Neuronal stem cell (in vitro differentiated cells): ENCODE data around the gene GLIS1.

Source experiments
- DNase-seq: peaks from one replicate; pipeline ENCODE4 v3.0.0-alpha.2; 2013; ENCODE audit warnings: low spot score
- H2AFZ ChIP-seq: one replicate; pipeline ENCODE4 v1.6.1; 2013; ENCODE audit warnings: mild to moderate bottlenecking, low read length, inconsistent platforms
- H2AK5ac ChIP-seq: 2 replicates; pipeline ENCODE4 v1.6.1; 2013; ENCODE audit warnings: low read depth, mild to moderate bottlenecking, inconsistent platforms, low read length, moderate library complexity, mixed read lengths
- H2BK120ac ChIP-seq: 2 replicates; pipeline ENCODE4 v1.6.1; 2013; ENCODE audit warnings: low read depth, mild to moderate bottlenecking, inconsistent platforms, low read length, moderate library complexity, mixed read lengths
- H2BK12ac ChIP-seq: one replicate; pipeline ENCODE4 v1.6.1; 2013; ENCODE audit warnings: low read length, inconsistent platforms
- H2BK15ac ChIP-seq: 2 replicates; pipeline ENCODE4 v1.6.1; 2013; ENCODE audit warnings: mild to moderate bottlenecking, low read length, inconsistent platforms, mixed read lengths
- H2BK5ac ChIP-seq: one replicate; pipeline ENCODE4 v1.6.1; 2013; ENCODE audit warnings: inconsistent platforms, mild to moderate bottlenecking, low read length, moderate library complexity
- H3K14ac ChIP-seq: one replicate; pipeline ENCODE4 v1.6.1; 2013; ENCODE audit warnings: low read length, inconsistent platforms
- H3K18ac ChIP-seq: 2 replicates; pipeline ENCODE4 v1.6.1; 2013; ENCODE audit warnings: low read length, inconsistent platforms
- H3K23ac ChIP-seq: 2 replicates; pipeline ENCODE4 v1.6.1; 2013; ENCODE audit warnings: low read depth, mild to moderate bottlenecking, mixed read lengths, low read length, inconsistent platforms; ENCODE audit not compliant: poor library complexity
- H3K27ac ChIP-seq: replicated peaks from 3 replicates; pipeline ENCODE4 v1.5.1; 2013; ENCODE audit warnings: low read length, inconsistent platforms
- H3K27me3 ChIP-seq, 3 experiments: 2 replicates each; pipeline ENCODE4 v1.6.1; 2013; ENCODE audit warnings: low read length in 3 of 3, mild to moderate bottlenecking in 2 of 3, inconsistent platforms in 1 of 3, low read depth in 1 of 3, mixed read lengths in 1 of 3, moderate library complexity in 1 of 3; ENCODE audit not compliant: control insufficient read depth in 3 of 3, insufficient read depth in 3 of 3
- H3K36me3 ChIP-seq, 2 donors: replicated peaks in 1 of 2; 2 replicates each; pipeline ENCODE4 v1.6.1; 2013; ENCODE audit warnings: low read length in 2 of 2; ENCODE audit not compliant: control insufficient read depth in 2 of 2, insufficient read depth in 2 of 2
- H3K4ac ChIP-seq: 2 replicates; pipeline ENCODE4 v1.6.1; 2013; ENCODE audit warnings: inconsistent platforms, mild to moderate bottlenecking, low read length, moderate library complexity
- H3K4me1 ChIP-seq, 2 donors: 1 replicate in 1 of 2; 2 replicates in 1 of 2; pipeline ENCODE4 v1.6.1; 2013; ENCODE audit warnings: low read length in 2 of 2, low read depth in 1 of 2; ENCODE audit not compliant: control insufficient read depth in 2 of 2, insufficient read depth in 1 of 2
- H3K4me2 ChIP-seq: one replicate; pipeline ENCODE4 v1.6.1; 2013; ENCODE audit warnings: mild to moderate bottlenecking, low read length, inconsistent platforms; ENCODE audit not compliant: insufficient read depth, poor library complexity, severe bottlenecking
- H3K4me3 ChIP-seq, 2 donors: 2 replicates each; pipeline ENCODE4 v1.5.1; 2013; ENCODE audit warnings: low read length in 2 of 2, mild to moderate bottlenecking in 2 of 2, inconsistent platforms in 1 of 2, moderate library complexity in 1 of 2
- H3K79me1 ChIP-seq: one replicate; pipeline ENCODE4 v1.6.1; 2013; ENCODE audit warnings: low read depth, mild to moderate bottlenecking, inconsistent platforms, low read length, moderate library complexity
- H3K9ac ChIP-seq: one replicate; pipeline ENCODE4 v1.6.1; 2013; ENCODE audit warnings: mild to moderate bottlenecking, low read depth, low read length, inconsistent platforms; ENCODE audit not compliant: poor library complexity
- H3K9me3 ChIP-seq, 2 donors: replicated peaks in 1 of 2; 2 replicates each; pipeline versions ENCODE3 to v1.6.1; 2013; ENCODE audit warnings: low read length in 2 of 2, mild to moderate bottlenecking in 2 of 2, inconsistent platforms in 1 of 2, low read depth in 1 of 2, mixed read lengths in 1 of 2, moderate library complexity in 1 of 2; ENCODE audit not compliant: control insufficient read depth in 2 of 2, insufficient read depth in 1 of 2
- H4K8ac ChIP-seq: one replicate; pipeline ENCODE4 v1.6.1; 2013; ENCODE audit warnings: low read depth, mild to moderate bottlenecking, inconsistent platforms, low read length, moderate library complexity
- H4K91ac ChIP-seq: one replicate; pipeline ENCODE4 v1.6.1; 2013; ENCODE audit warnings: low read length, low read depth, mild to moderate bottlenecking, inconsistent platforms; ENCODE audit not compliant: poor library complexity
- WGBS, 2 donors: extraction: QIAGEN DNeasy Blood & Tissue Kit; methylation state at CpG; one replicate each; pipeline ENCODE4 v1.1.7; 2013; ENCODE audit warnings: missing lambda C conversion rate in 2 of 2, mixed read lengths in 1 of 2; ENCODE audit not compliant: insufficient read length in 2 of 2, insufficient replicate concordance in 1 of 2; ENCODE audit errors: extremely low coverage in 2 of 2; 5-methylcytosine and 5-hydroxymethylcytosine counted together

The GLIS1 gene

DNA sequence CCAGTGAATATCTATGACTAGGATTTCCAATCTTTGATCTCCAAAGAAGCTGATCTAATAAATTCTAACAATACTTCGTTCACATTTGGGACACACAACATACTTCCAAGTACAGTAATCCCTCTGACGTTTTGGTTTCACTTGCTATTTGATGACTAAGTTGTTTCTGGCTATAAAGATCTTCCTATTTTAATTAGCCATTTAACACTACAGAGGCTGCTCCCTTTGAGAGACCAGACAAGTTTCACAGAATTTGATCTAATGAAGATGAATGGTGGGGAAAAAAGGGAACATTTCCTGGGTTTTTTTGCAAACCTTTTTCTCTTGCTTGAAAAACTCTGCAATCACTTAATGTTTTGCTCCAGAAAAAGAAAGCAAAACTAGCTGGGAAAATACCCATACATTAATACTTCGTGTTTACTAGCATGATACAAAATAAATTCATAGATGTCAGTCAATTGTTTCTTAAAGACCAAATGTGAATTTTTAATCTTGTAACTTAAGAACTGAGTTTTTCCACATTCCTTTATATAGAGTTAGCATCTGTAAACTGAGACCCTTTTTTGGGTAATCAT lies 28.0 kb upstream of the GLIS1 start:
- Histone ChIP-seq H3K27me3 (no peaks in the 10 kb centered on the region), H3K23ac (no peak overlapping the region), H3K14ac (no peak overlapping the region), H2BK12ac (no peak overlapping the region), H3K27ac (no peak overlapping the region), H3K9me3 (no peaks in the 10 kb centered on the region), H2BK15ac (no peak overlapping the region), H2BK120ac (no peak overlapping the region), H3K36me3 (peaks cover 0 to 72% of the 10 kb centered on the region in 2 donors), H2AK5ac (no peak overlapping the region), H2BK5ac (no peak overlapping the region), H4K91ac (no peak overlapping the region), H4K8ac (no peak overlapping the region), H3K9ac (no peak overlapping the region), H3K4me2 (no peak overlapping the region), H3K18ac (no peak overlapping the region), H3K4me3 (no peak overlapping the region), H3K4ac (no peak overlapping the region), H3K79me1 (no peaks in the 10 kb centered on the region), H2AFZ (no peak overlapping the region), H3K4me1 (no peaks in the 10 kb centered on the region)
- DNase-seq = no peak
- no CpG with 5 or more reads among the region's 3 CpGs for WGBS, 2 donors

DNA sequence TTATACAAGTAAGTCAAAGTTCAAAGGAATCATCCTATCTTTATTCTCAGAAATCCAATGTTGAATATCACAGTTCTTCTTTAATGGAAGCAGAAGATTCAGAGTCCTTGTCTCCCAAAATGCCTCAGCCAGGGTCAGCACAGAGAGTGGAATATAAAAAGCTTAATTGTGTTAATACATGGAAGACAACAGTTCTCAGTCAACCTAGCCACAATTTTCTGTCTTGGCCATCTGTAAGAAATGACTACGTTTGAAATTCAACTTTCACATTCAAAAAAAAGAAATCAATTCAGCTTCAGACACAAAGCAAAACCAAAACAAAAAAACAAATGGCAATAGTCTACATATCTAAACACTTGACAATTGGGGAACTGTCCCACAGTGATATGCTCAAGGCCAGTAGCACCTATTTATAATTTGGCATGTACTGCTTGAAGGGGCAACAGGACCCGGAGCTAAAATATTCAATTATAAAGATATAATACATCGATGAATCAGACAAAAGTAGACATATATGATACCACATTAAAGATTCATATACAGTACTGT lies 27.3 kb upstream of the GLIS1 start:
- Histone ChIP-seq H2BK12ac (no peak overlapping the region), H3K4me2 (no peak overlapping the region), H2BK5ac (no peak overlapping the region), H3K4me1 (no peaks in the 10 kb centered on the region), H3K27me3 (no peaks in the 10 kb centered on the region), H3K9me3 (no peaks in the 10 kb centered on the region), H2AK5ac (no peak overlapping the region), H3K14ac (no peak overlapping the region), H3K4ac (no peak overlapping the region), H2AFZ (no peak overlapping the region), H3K36me3 (peaks cover 0 to 65% of the 10 kb centered on the region in 2 donors), H4K91ac (no peak overlapping the region), H3K23ac (no peak overlapping the region), H2BK120ac (no peak overlapping the region), H2BK15ac (no peak overlapping the region), H3K9ac (no peak overlapping the region), H3K27ac (no peak overlapping the region), H4K8ac (no peak overlapping the region), H3K79me1 (no peaks in the 10 kb centered on the region), H3K4me3 (no peak overlapping the region), H3K18ac (no peak overlapping the region)
- DNase-seq = no peak
- no CpG with 5 or more reads among the region's 3 CpGs for WGBS, 2 donors

DNA sequence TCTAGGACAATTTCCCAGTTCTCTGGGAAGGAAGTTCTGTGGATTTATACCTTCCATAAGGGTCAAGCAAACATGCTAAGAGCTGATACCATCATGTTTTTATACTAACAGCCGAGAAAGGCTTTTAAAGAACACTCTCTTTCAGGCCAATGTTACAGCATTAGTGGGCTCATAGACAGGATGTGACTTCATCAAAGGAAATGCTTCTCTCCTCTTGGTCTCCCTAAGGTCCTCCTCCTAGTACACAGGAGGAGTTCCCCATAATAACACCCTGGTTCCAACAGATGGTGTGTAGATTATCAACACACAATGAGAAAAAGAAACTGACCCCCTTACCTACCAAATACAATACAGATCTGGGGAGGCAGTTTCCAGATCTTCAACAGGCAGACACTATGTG lies 26.7 kb upstream of the GLIS1 start:
- Histone ChIP-seq H3K9me3 (no peaks in the 10 kb centered on the region), H3K27me3 (no peaks in the 10 kb centered on the region), H2AK5ac (no peak overlapping the region), H3K4me3 (no peak overlapping the region), H3K4me1 (no peaks in the 10 kb centered on the region), H3K23ac (no peak overlapping the region), H3K4ac (no peak overlapping the region), H3K4me2 (no peak overlapping the region), H3K27ac (no peak overlapping the region), H3K18ac (no peak overlapping the region), H2BK5ac (no peak overlapping the region), H2BK15ac (no peak overlapping the region), H3K9ac (no peak overlapping the region), H3K14ac (no peak overlapping the region), H3K36me3 (peaks cover 0 to 59% of the 10 kb centered on the region in 2 donors), H2AFZ (no peak overlapping the region), H3K79me1 (no peaks in the 10 kb centered on the region), H2BK12ac (no peak overlapping the region), H4K8ac (no peak overlapping the region), H2BK120ac (no peak overlapping the region), H4K91ac (no peak overlapping the region)
- DNase-seq = no peak
- no CpG with 5 or more reads among the region's 1 CpG for WGBS, 2 donors

DNA sequence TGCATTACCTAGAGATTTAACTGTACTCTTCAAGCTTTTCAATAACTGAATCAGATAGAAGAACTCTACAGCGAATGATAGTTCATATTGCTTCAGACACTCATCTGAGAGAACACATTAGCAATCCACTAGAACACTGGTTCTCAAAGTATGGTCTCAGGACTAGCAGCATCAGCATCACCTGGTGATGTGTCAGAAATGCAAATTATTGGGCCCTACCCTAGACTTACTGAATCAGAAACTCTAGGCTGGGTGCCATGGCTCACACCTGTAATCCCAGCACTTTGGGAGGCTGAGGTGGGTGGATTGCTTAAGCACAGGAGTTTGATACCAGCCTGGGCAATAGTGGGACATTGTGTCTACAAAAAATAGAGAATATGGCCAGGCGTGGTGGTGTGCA lies 24.9 kb upstream of the GLIS1 start:
- H2BK5ac ChIP-seq = no peak overlapping the region
- no peaks in the 10 kb centered on the region for H3K79me1 ChIP-seq
- H3K9me3 ChIP-seq = peaks cover 0 to 2% of the 10 kb centered on the region in 2 donors
- no peak overlapping the region for H3K4ac ChIP-seq
- H2BK120ac ChIP-seq = no peak overlapping the region
- no CpG with 5 or more reads among the region's 2 CpGs for WGBS, 2 donors
- H3K14ac ChIP-seq = no peak overlapping the region
- H3K27me3 ChIP-seq = no peaks in the 10 kb centered on the region
- no peak overlapping the region for H2BK12ac ChIP-seq
- no peak overlapping the region for H3K9ac ChIP-seq
- H3K4me3 ChIP-seq = no peak overlapping the region
- no peak overlapping the region for H3K27ac ChIP-seq
- DNase-seq = no peak
- no peak overlapping the region for H3K23ac ChIP-seq
- H2AFZ ChIP-seq = no peak overlapping the region
- no peak overlapping the region for H2AK5ac ChIP-seq
- no peak overlapping the region for H3K4me2 ChIP-seq
- no peak overlapping the region for H4K8ac ChIP-seq
- peaks cover 0 to 43% of the 10 kb centered on the region in 2 donors for H3K36me3 ChIP-seq
- no peak overlapping the region for H3K18ac ChIP-seq
- H3K4me1 ChIP-seq = no peaks in the 10 kb centered on the region
- H2BK15ac ChIP-seq = no peak overlapping the region
- H4K91ac ChIP-seq = no peak overlapping the region
